GM23248 (cell line): ENCODE data around the gene TRPC4AP.

ENCODE experiments used
- EZH2 ChIP-seq: fragments of 200-600 bp; sonication (generic); IDR thresholded peaks from 2 replicates; pipeline ENCODE4 v1.6.1; 2018; ENCODE audit warnings: antibody characterized with exemption, mild to moderate bottlenecking; ENCODE audit not compliant: insufficient read depth, poor library complexity, severe bottlenecking
- EZH2phosphoT487 ChIP-seq: fragments of 200-600 bp; sonication (generic); IDR thresholded peaks from 2 replicates; pipeline ENCODE4 v1.6.1; 2018; ENCODE audit warnings: antibody characterized with exemption, moderate library complexity, mild to moderate bottlenecking, low read depth; ENCODE audit not compliant: insufficient read depth

DNA sequence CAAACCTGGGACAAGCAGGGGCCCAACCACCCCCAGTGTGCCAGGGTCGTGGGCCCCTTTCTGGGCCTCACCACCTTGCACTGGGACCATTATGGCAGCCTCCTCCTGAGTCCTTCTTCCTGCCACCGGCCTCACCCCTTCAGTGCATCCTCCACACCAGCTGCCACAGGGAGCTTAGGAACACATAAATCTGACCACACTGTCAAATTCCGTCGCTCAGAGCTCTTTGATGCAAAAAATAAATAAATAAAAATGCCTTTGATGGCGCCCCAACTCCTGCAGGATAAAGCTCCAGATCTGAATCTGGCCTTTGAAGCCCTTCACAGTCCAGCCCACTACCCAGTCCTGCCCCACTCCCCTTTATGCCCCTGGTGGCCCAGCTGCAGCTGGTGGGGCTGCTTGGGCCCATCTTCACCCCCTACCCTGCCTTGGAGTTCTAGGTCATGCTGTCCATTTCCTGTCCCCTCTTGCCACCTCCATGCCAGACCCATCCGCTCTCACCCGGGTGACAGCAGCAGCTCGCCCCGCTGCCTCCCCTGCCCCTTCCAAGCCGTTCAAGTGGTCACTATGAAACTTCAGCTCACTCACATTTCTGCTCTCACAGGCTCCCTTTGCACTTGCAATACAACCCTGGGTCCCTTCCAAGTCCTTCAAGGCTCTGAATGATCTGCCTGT lies 120.9 kb downstream of the TRPC4AP start:
- TF ChIP-seq EZH2phosphoT487 (no peak), EZH2 (no peak)
